K562 (cell line): ENCODE measurements around the gene CDCP2. TPM values are rescaled to one million over a fixed set of nuclear protein-coding genes. Genes with fewer than 3 reads are reported as not detected.

Source experiments
- E4F1 ChIP-seq: fragments of 250-450 bp; sonication (Bioruptor Pico); IDR thresholded peaks from 2 replicates; pipeline ENCODE4 v1.5.0; 2021; ENCODE audit warnings: mild to moderate bottlenecking, borderline replicate concordance
- FOSL1 ChIP-seq: fragments of 200-800 bp; sonication (Bioruptor generic); conservative IDR thresholded peaks from 2 replicates; pipeline ENCODE4 v1.6.1; 2016; ENCODE audit warnings: missing genetic modification characterization, missing compliant biosample characterization
- FOXP4 ChIP-seq: sonication (generic); formaldehyde crosslinking; IDR thresholded peaks from 2 replicates; pipeline ENCODE4 v1.8.0; 2022; ENCODE audit warnings: mild to moderate bottlenecking, missing genetic modification reagents, borderline replicate concordance
- HBP1 ChIP-seq: fragments of 450-650 bp; formaldehyde crosslinking; IDR thresholded peaks from 2 replicates; pipeline ENCODE4 v1.4.0; 2022; ENCODE audit warnings: missing genetic modification characterization
- HNRNPUL1 ChIP-seq: fragments of 200-400 bp; formaldehyde crosslinking; IDR thresholded peaks from 2 replicates; pipeline ENCODE4 v1.6.1; 2017; ENCODE audit warnings: low read length
- PHF8 ChIP-seq: fragments of 200-600 bp; sonication (generic); IDR thresholded peaks from 2 replicates; pipeline ENCODE4 v1.6.1; 2012; ENCODE audit warnings: mixed run types, mild to moderate bottlenecking, inconsistent platforms, low read length, moderate library complexity, borderline replicate concordance
- POLR2AphosphoS2 ChIP-seq: IDR thresholded peaks from 2 replicates; pipeline ENCODE4 v1.6.1; 2012; ENCODE audit warnings: low read length, improper control_type of control experiment
- POLR3A ChIP-seq: IDR thresholded peaks from 2 replicates; pipeline ENCODE4 v1.6.1; 2011; ENCODE audit warnings: borderline replicate concordance, mild to moderate bottlenecking, moderate library complexity; ENCODE audit not compliant: insufficient read length, insufficient read depth; ENCODE audit errors: extremely low read depth
- RBM25 ChIP-seq: fragments of 200-400 bp; formaldehyde crosslinking; IDR thresholded peaks from 2 replicates; pipeline ENCODE4 v1.6.1; 2018; ENCODE audit warnings: low read length, low read depth, moderate library complexity; ENCODE audit not compliant: severe bottlenecking
- RCOR1 ChIP-seq, 2 experiments: IDR thresholded peaks; 2 replicates each; pipeline ENCODE4 v1.6.1; 2012; ENCODE audit warnings: low read depth in 2 of 2, low read length in 2 of 2, borderline replicate concordance in 1 of 2, improper control_type of control experiment in 1 of 2
- SMARCA5 ChIP-seq: fragments of 450-650 bp; IDR thresholded peaks from 2 replicates; pipeline ENCODE4 v1.6.1; 2016
- ZFP1 ChIP-seq: fragments of 450-650 bp; formaldehyde crosslinking; IDR thresholded peaks from 2 replicates; pipeline ENCODE4 v1.4.0; 2020; ENCODE audit warnings: mild to moderate bottlenecking, mixed read lengths
- ZNF253 ChIP-seq: fragments of 250-450 bp; sonication (Bioruptor Pico); conservative IDR thresholded peaks from 2 replicates; pipeline ENCODE4 v1.6.1; 2021; ENCODE audit warnings: mild to moderate bottlenecking
- ZNF76 ChIP-seq: fragments of 250-450 bp; sonication (Bioruptor Pico); IDR thresholded peaks from 2 replicates; pipeline ENCODE4 v1.4.0; 2020; ENCODE audit warnings: mild to moderate bottlenecking, moderate library complexity, borderline replicate concordance
- polyA plus RNA-seq, 8 experiments: library from polyadenylated mRNA; depleted of rRNA in 4 of 8; stranded (reverse) in 5 of 8; unstranded in 3 of 8; fragments of >200 nt; fragmentation: Nextera tagmentation in 2 of 8; fragmentation: Illumina TruSeq in 1 of 8; extraction: Ambion mirVana in 2 of 8; extraction: Trizol in 1 of 8; gene quantifications; 2 replicates each; pipeline versions ENCODE4 v1.2.1 to v1.2.3, GENCODE V29; 2011 to 2014; ENCODE audit warnings: inconsistent platforms in 1 of 8, missing spikeins in 1 of 8
- total RNA-seq, 7 experiments: library from RNA; depleted of rRNA in 6 of 7; stranded (reverse); fragments of >200 nt in 6 of 7; fragmentation: Illumina TruSeq in 2 of 7; extraction: Trizol in 2 of 7; gene quantifications; 2 replicates each; pipeline versions ENCODE4 v1.2.1 to v1.2.3, GENCODE V29; 2011 to 2021; ENCODE audit warnings: low replicate concordance in 1 of 7

The CDCP2 gene
- total and polyA plus RNA-seq, 9 of the 15 experiments (the other 6 are each of a cell fraction or from before 2014, with no cell fraction given): not detected

GRCh38 chr1:54138994-54139393 is 13.8 kb downstream of the CDCP2 start (continued):
- TF ChIP-seq POLR3A: no peak
- no peak for TF ChIP-seq ZFP1 (CRISPR knock-in tag)
- no peak for TF ChIP-seq PHF8
- TF ChIP-seq POLR2AphosphoS2: no peak
- TF ChIP-seq HNRNPUL1: no peak
- no peak for TF ChIP-seq E4F1 (CRISPR knock-in tag)
- no peak for TF ChIP-seq HBP1 (CRISPR knock-in tag)
- TF ChIP-seq ZNF76 (CRISPR knock-in tag): no peak
- TF ChIP-seq RBM25: peak; percentile 90
- TF ChIP-seq ZNF253 (CRISPR knock-in tag): no peak
- TF ChIP-seq RCOR1 (IDR thresholded peaks at IDR 0.05; ENCODE audit: borderline replicate concordance in 1 of 2, low read depth in 2 of 2, low read length in 2 of 2): peak in 1 of 2 experiments; percentile 59; a peak in 1 of 4 replicates
- 0 out of 2 replicates have a peak, but pooled peaks have one; percentile 41 for TF ChIP-seq SMARCA5
- TF ChIP-seq FOSL1 (tag): no peak
- no peak for TF ChIP-seq FOXP4
